ENCODE data around the gene RRP1B.
"Not testable (repeated sequence)": the region's sequence is repeated elsewhere in the genome, so short reads cannot be mapped to it uniquely, and the experiment has no call there.

Gene RRP1B

DNA sequence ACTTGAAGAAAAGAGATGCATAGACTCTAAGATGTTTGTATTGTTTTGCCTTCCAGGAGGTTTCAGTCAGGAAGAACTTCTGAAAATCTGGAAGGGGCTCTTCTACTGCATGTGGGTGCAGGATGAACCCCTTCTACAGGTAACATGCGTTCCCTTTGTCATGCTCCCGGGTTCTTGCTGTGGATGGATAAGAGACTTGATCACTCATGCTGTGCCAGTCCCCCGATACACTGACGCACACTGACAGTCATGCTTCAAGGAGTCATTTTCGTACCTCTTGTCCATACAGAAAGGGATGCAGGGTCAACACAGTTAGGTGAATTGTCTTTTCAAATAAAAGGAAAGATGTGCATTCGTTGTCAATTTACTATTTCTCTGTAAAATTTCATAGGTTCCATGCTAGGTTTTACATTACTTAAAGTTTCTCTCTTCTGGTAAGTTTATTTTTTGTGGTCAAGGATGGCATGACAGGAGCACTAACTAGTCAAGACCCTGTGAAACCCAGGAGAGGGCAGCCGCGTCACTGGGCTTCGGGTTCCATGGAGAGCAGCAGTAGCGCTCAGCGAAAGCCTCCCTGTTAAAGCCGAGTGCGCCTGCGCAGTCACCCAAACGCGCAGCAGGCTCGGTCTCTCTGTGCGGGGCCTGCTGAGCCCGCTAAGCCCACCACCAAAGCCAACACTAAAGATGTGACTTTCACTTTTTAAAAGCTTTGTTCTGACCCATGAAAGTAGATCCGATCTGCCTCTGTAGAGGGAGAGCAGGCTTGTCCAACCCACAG lies 10.7 kb downstream of the RRP1B start:
- no peak for DNase-seq

DNA sequence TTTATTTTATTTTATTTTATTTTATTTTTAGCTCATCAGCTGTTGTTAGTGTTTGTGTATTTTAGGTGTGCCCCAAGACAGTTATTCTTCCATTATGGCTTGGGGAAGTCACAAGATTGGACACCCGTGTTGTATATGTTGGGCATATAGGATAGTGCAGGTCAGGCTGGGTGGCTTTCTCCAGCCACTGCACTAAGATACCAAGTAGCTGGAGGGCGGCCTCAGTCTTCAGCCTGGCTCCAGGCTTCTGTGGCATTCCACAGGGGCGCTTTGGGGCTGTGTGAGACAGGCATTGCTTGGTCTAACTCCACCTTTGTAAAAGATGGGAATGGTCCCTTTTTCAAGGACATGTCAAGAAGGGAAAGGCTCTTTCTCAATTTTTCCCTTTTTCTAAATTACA lies 16.5 kb downstream of the RRP1B start:
- DNase-seq, result no peak

DNA sequence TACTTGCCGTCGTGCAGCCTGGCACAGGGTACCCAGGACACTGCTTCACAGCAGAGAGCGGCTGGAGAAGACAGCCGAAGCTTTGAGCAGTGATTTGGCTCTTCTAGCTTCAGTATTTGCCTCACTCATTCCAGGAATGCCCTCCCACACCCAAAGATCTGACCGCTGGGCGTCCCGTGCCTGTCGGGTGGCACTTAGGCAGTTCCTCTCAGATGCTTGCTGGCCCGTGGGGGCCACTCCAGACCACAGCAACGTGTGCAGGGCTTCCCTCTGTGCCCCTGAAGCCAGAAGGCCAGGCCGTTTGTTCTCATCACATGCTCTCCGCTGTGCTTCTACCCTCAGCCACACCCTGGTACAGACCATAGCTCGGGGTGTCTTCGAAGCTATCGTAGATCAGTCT lies 17.0 kb downstream of the RRP1B start:
- no peak for DNase-seq

DNA sequence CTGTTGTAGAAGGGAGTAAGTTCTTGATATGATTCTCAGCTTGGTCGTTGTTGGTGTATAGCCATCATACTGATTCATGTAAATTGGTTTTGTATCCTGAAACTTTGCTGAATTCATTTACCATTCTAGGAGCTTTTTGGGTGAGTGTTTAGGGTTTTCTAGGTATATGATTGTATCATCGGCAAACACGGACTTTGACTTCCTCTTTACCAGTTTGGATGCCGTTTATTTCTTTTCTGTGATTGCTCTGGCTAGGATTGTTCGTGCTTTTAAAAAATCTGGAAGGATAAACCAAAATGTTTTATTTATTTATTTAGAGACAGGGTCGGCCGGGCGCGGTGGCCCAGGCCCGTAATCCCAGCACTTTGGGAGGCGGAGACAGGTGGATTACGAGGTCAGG lies 20.6 kb downstream of the RRP1B start:
- DNase-seq, result no peak

DNA sequence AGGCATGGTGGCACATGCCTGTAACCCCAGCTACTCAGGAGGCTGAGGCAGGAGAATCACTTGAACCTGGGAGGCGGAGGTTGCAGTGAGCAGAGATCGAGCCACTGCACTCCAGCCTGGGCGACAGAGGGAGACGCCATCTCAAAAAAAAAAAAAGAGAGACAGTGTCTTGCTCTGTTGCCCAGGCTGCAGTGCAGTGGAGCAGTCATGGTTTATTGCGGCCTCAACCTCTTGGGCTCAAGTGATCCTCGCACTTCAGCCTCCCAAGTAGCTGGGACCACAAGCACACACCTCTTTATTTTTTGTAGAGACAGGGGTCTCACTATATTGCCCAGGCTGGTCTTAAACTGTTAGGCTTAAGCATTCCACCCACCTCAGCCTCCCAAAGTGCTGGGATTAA lies 21.1 kb downstream of the RRP1B start:
- not testable (repeated sequence) for DNase-seq

DNA sequence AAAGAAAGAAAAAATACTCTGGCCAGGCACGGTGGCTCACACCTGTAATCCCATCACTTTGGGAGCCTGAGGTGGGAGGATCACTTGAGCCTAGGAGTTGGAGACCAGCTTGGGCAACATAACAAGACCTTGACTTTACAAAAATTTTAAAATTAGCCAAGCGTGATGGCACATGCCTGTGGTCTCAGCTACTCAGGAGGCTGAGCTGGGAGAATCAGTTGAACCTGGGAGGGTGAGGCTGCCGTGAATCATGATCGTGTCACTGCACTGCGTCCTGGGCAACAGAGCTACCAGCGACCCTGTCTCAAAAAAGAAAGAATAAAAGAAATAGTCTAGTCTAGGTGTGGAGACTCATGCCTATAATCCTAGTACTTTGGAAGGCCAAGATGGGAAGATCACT lies 22.3 kb downstream of the RRP1B start:
- no peak for DNase-seq

DNA sequence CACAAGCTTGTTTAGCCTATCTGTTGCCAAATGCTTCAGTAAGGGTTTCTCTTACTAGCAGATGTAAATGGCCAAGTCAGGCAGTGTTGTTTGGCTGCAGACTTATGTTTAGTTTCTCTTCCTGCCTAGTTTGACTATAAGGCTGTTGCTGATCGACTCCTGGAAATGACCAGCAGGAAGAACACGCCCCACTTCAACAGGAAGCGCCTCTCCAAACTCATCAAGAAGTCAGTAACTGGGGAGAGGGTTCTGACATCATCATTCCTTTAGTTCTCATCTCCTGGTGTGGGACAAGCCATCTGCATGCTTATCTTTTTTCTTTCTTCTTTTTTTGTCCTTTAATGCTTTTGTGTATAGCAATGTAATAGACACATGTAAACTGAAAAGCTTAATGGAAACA lies 25.1 kb downstream of the RRP1B start:
- DNase-seq, result no peak

DNA sequence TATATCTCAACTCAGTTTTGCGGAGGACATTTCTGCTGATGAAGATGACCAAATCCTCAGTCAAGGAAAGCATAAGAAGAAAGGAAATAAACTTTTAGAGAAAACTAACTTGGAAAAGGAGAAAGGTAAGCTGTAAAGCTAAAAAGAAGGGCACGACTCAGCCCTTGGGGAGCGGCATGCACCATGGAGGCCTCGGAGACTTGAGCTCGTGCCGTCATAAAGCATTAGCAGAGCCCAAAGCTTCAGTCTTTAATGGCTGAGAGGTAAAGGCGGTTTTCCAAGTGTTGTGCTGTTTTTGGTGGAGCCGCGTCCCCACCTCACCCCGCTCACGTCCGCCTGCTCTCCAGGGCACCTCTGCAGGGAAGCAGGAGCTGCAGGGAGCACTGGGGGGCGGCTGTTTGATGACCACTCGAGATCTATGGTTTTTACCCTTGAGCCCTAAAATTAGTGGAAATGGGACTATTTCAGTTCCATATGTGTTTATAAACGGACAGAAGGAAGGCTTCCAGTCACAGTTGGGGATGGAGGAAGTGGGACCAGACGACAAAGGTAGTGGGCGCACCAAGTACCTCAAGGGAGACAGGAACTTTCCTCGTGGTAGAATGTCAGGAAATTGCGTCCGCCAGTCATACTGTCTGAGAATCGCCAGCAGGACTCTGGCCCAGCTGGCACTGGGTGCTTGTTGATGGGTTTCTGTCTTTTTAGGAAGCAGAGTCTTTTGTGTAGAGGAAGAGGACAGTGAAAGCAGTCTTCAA lies 27.6 kb downstream of the RRP1B start:
- no peak for DNase-seq

DNA sequence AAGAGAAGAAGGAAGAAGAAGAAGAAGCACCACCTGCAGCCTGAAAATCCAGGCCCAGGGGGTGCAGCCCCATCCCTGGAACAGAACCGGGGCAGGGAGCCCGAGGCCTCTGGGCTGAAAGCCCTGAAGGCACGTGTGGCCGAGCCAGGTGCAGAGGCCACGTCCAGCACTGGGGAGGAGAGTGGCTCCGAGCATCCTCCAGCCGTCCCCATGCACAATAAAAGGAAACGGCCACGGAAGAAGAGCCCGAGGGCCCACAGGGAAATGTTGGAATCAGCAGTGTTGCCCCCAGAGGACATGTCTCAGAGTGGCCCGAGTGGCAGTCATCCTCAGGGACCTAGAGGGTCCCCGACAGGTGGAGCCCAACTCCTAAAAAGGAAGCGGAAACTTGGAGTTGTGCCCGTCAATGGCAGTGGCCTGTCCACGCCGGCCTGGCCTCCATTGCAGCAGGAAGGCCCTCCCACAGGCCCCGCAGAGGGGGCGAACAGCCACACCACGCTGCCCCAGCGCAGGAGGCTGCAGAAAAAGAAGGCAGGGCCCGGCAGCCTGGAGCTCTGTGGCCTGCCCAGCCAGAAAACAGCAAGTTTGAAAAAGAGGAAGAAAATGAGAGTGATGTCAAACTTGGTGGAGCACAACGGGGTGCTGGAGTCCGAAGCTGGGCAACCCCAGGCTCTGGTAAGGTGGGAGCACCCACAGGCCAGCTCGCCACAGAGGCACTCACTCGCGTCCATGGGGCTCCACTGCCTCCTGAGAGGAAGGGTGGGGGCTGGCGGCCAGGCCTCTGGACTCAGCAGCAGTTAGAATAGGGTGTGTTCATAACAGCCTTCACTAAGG lies 28.4 kb downstream of the RRP1B start:
- no peak for DNase-seq

DNA sequence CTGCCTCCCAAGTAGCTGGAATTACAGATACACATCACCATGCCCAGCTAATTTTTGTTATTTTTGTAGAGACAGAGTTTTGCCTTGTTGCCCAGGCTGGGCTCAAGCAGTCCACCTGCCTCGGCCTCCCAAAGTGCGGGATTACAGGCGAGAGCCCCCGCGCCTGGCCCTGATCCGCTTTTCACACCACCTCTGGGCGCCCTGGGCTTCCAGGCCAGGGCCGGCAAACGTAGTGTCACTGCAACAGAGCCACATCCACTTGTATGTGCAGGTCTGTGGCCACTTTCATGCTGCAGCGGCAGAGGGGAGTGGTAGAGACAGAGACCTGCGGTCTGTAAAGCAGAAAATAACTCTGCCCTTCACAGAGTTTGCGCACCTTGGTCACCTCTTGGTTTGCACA lies 29.5 kb downstream of the RRP1B start:
- no peak for DNase-seq

DNA sequence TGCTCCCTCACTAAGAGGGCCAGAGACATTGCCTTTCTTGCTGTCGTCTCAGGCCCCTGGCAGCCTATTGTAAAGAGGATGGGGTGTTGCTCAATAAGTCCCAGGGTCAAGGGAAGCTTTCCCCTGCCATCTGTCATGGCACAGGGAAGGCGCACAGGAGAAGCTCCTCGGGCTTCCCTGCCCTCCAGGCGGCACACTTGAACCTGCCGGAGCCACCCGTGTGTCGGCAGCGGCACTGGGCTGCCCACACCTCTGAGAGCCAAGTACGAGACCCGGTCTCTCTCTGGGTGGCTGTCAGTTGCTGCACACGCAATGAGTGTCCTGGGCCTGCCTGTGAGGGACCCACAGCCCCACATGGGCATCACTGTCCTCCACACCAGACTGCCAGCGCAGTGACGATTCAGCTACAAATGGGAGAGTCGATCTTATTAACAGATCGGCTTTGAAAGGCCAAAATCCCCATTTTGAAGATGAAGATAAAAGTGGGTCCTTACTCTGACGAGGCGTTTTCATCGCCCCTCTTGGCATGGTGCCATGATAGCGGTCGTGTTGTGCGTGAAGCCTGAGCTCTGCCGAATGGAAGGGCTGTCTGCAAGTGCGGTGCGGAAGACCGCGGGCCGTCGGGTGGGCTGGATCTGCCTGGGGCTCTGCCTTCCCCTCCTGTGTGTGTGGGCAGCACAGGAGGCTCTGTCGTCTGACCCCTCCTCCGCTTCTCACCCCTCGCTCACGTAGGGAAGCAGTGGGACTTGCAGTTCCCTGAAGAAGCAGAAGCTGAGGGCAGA lies 30.4 kb downstream of the RRP1B start:
- DNase-seq, result no peak

DNA sequence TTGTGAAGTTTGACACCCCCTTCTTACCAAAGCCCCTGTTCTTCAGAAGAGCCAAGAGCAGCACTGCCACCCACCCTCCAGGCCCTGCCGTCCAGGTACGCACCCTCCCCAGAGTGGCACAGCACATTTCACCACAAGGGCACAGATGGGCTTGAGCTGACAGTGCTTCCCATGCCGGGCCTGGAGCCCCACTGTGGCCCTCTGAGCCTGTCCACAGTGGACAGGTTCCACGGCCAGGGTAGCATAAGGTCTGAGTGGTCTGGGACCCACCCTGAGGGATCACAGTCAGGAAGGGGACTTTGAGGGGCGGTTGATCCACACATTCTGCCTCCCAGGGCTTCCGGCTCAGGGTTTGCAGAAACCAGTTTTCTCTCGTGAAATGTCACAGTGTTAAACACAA lies 31.0 kb downstream of the RRP1B start:
- DNase-seq, result no peak

DNA sequence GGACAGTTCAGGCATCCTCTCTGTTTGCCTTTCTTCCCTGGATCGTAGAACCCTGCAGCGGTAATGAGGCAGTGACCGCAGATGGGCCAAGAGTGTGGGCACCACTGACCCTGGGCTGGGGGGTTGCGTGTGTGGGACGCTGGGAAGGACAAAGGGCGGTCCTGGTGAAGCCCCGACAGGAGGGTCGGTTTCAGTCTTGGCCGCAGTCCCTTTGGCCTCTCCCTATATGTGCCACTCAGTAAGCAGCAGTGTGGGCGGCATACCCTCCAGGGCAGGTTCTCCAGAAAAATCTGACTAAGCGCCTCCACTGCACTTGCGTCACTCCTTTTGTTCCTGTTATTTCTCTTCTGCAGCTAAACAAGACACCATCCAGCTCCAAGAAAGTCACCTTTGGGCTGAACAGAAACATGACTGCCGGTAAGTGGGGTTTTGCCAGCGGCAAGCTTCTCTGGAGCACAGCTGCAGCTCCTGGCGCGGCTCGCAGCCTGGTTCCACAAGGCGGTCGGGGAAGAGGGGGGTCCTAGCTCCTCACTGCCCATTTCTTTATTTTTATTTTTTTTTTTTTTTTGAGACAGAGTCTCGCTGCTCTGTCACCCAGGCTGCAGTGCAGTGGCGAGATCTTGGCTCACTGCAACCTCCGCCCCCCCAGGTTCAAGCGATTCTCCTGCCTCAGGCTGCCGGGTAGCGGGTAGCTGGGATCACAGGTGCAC lies 31.9 kb downstream of the RRP1B start:
- no peak for DNase-seq

DNA sequence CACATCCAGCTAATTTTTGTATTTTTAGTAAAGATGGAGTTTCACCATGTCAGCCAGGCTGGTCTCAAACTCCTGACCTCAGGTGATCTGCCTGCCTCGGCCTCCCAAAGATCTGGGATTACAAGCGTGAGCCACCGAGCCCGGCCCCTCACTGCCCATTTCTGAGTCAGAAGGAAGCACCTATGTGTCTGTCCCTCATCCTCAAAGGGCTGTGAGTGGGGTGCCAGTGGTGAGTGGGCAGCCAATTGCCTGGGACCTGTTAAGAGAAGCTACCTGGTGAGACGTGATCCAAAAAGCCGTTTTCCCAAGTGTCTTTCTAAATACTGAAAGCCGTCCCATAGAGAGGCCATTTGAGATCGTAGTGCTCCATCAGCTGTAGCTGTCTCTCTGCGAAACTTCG lies 32.4 kb downstream of the RRP1B start:
- DNase-seq, result no peak

DNA sequence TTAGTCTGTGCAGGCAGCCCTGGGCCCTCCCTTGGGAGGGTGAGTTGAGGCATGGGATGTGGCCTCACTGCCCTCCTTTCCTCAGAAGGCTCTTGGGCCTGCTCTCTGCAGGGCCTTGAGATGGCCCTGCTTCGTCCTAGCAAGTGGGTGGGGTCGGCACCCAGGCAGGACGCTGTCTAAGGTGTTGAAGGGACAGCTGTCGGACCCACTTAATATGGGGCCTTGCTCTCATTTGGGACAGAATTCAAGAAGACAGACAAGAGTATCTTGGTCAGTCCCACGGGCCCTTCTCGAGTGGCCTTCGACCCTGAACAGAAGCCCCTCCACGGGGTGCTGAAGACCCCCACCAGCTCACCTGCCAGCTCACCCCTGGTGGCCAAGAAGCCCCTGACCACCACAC lies 33.6 kb downstream of the RRP1B start:
- DNase-seq, result no peak

DNA sequence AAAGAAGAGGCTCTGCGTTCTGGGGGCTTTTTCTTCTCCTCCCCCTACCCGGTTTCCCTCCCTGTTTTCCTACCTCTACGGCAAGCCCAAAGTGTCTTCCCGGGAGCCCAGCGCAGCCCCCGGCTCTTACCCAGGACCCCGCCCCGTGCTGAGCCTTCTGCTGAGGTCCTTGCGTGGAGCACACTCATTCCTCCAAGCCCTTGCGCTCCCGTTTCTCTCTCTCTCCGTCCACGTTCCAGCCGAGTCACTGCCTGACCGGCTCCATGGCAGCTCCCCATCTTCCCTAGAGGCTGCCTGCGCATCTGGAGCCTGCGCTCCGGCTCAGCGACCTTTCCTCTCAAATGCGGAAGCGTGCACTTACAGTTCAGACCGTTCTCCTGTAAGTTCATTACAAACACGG lies 34.6 kb downstream of the RRP1B start:
- DNase-seq, result no peak

DNA sequence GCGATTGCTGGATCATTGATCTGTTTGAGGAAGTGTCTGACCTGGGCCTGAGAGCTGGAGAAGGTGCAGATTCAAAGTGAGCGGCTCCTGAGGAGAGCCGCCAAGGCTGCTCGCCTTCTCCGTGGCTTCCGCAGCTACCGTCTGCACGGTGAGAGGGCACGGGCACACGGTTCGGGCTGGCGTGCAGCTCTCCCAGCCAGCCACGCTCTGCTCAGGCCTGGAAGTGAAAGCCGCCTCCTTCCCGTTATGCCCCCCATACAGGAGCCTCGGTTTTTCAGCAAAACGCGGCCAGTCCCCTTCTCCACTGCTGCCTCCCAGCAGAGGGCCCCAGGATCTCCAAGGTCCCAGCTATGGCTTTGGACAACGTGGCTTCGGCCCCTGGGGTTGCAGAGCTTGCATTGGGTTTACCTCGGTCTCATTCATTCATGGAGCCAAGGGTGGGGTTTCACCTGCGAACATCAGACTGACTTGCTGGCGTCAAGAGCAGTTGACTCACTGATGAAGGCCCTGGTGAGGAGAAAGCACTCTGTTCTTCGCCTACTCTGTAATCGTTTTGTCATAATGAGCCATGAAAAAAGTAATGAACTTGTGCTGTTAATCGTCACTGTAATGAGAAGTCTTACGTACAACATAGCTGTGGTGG lies 35.2 kb downstream of the RRP1B start:
- DNase-seq, result no peak

DNA sequence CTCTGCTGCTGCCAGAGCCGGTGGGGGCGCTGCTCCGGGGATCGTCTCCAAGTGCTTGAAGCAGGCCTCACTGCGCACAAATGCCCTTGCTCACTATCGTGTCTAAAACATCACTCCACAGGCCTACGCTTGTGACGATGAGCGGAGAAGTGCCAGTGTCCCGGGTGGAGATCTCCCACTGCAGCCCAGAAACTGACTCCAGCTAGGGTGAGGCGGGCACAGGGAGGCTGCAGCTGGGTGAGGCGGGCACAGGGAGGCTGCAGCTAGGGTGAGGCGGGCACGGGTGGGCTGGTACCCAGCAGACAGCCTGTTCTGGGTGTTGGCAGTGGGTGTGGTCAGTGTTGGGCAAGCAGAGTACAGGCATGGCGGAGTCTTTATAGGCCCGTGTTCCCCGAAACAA lies 36.9 kb downstream of the RRP1B start:
- no peak for DNase-seq

DNA sequence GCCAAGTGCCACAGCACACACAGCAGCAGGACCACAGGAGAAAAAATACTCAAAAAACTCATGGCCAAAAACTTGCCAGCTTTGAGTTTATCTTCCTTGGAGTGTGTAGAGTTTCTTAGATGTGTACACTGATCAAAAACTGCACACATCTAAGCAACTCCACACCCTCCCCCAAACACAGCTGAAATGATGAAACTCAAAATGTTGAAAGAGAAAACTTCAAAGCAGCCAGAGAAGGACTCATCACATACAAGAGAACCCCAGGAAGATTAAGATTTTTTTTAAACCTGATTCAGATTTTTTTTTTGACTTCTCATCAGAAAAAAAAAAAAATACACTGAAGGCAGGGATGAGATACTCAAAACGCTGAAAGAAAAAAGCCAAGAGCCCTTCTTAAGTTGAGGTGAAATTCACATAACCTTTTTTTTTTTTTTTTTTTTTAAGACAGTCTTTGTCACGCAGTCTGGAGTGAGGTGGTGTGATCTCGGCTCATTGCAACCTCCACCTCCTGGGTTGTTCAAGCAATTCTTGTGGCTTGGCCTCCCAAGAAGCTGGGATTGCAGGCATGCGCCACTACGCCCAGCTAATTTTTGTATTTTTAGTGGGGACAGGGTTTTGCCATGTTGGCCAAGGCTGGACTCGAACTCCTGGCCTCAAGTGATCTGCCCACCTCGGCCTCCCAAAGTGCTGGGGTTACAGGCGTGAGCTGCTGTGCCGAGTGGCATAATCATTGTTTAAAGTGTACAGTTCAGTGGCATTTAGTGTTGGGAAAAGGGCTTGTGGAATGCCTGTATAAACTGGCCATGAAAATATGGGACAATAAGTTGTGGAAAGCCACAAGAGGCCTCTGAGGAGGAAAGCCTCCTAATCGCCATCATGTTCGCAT lies 38.6 kb downstream of the RRP1B start:
- no peak for DNase-seq

DNA sequence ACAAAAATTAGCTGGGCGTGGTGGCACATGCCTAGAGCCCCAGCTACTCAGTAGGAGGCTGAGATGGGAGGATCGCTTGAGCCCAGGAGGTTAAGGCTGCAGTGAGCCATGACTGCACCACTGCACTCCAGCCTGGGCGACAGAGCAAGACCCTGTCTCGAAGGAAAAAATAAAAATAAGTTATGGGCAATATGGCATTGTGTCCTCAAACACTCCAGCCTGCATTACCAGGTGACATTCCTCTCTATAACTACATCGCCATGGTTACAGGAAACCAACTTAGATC lies 40.1 kb downstream of the RRP1B start:
- not testable (repeated sequence) for DNase-seq

Data from effector CD4-positive, alpha-beta T cell (primary cell).